Tibial nerve (tissue), 4 donors: Measurements from ENCODE around the gene TAF4.

Source experiments
- CTCF ChIP-seq, 5 experiments: fragments of 200-600 bp in 3 of 5; fragments of 450-650 bp in 2 of 5; sonication (generic) in 3 of 5; IDR thresholded peaks; one replicate each; pipeline ENCODE4 v1.5.1; 2016 to 2019; ENCODE audit warnings: antibody characterized with exemption in 5 of 5, mild to moderate bottlenecking in 3 of 5, moderate library complexity in 2 of 5
- EP300 ChIP-seq, 2 donors: sonication (generic); formaldehyde crosslinking; IDR thresholded peaks; one replicate each; pipeline ENCODE4 v1.6.1; 2017; ENCODE audit warnings: antibody characterized with exemption in 2 of 2, mild to moderate bottlenecking in 1 of 2
- POLR2A ChIP-seq, 2 donors: fragments of 450-650 bp; IDR thresholded peaks; one replicate each; pipeline ENCODE4 v1.6.1; 2017; ENCODE audit warnings: antibody characterized with exemption in 2 of 2, mild to moderate bottlenecking in 2 of 2, moderate library complexity in 2 of 2

GRCh38 chr20:61963885-61964674, 101.6 kb downstream of the TAF4 start:
- TF ChIP-seq POLR2A (IDR thresholded peaks at IDR 0.05) (no peak), CTCF (IDR thresholded peaks at IDR 0.05) (no peak), EP300 (IDR thresholded peaks at IDR 0.05) (no peak)
